Neural cell (in vitro differentiated cells): ENCODE results near the gene EID1. TPM values are rescaled to one million over a fixed set of nuclear protein-coding genes. Genes with fewer than 3 reads are reported as not detected.

Source experiments
- H2AFZ ChIP-seq: fragments of 200-600, 300-800 bp; sonication (generic), shearing (Covaris generic); 2 replicates; pipeline ENCODE4 v1.6.0; 2014; ENCODE audit warnings: low read depth, mild to moderate bottlenecking, antibody characterized with exemption, low read length, moderate library complexity
- H3F3A ChIP-seq: fragments of 200-600 bp; shearing (Covaris generic); 2 replicates; pipeline ENCODE4 v1.6.1; 2016; ENCODE audit warnings: mild to moderate bottlenecking, moderate library complexity, mixed read lengths, antibody characterized with exemption, low read length; ENCODE audit not compliant: insufficient read depth, poor library complexity, severe bottlenecking
- H3K27ac ChIP-seq: fragments of 200-600, 300-800 bp; sonication (generic), shearing (Covaris generic); 2 replicates; pipeline ENCODE4 v1.5.1; 2014; ENCODE audit warnings: mild to moderate bottlenecking, low read length, moderate library complexity
- H3K27me3 ChIP-seq: fragments of 300-800, 200-600 bp; sonication (generic), shearing (Covaris generic); 2 replicates; pipeline ENCODE4 v1.6.0; 2014; ENCODE audit warnings: mild to moderate bottlenecking, low read depth, low read length, moderate library complexity; ENCODE audit not compliant: insufficient read depth
- H3K36me3 ChIP-seq: fragments of 300-800, 200-600 bp; sonication (generic), shearing (Covaris generic); 2 replicates; pipeline ENCODE4 v1.5.1; 2014; ENCODE audit warnings: mild to moderate bottlenecking, antibody characterized with exemption, low read length, moderate library complexity; ENCODE audit not compliant: insufficient read depth
- H3K4me2 ChIP-seq: fragments of 300-800, 200-600 bp; sonication (generic), shearing (Covaris generic); 2 replicates; pipeline ENCODE4 v1.6.0; 2014; ENCODE audit warnings: mild to moderate bottlenecking, low read length
- H3K4me3 ChIP-seq: fragments of 300-800, 200-600 bp; sonication (generic), shearing (Covaris generic); 2 replicates; pipeline ENCODE4 v1.5.1; 2014; ENCODE audit warnings: mild to moderate bottlenecking, low read length, moderate library complexity
- H3K79me2 ChIP-seq: fragments of 200-600 bp; shearing (Covaris generic); replicated peaks from 2 replicates; pipeline ENCODE4 v1.6.0; 2014; ENCODE audit warnings: mild to moderate bottlenecking, low read length, moderate library complexity; ENCODE audit not compliant: insufficient read depth
- H3K9ac ChIP-seq: fragments of 300-800, 200-600 bp; sonication (generic), shearing (Covaris generic); 2 replicates; pipeline ENCODE4 v1.6.1; 2016; ENCODE audit warnings: mild to moderate bottlenecking, low read length, mixed read lengths
- H3K9me2 ChIP-seq: fragments of 200-600 bp; shearing (Covaris generic); 2 replicates; pipeline ENCODE4 v1.6.1; 2016; ENCODE audit warnings: mild to moderate bottlenecking, low read length, mixed read lengths; ENCODE audit not compliant: insufficient read depth
- H3K9me3 ChIP-seq: fragments of 200-600, 300-800 bp; sonication (generic), shearing (Covaris generic); 2 replicates; pipeline ENCODE4 v1.6.1; 2016; ENCODE audit warnings: mild to moderate bottlenecking, mixed run types, low read length, moderate library complexity, mixed read lengths
- H4K20me1 ChIP-seq: fragments of 200-600 bp; shearing (Covaris generic); 2 replicates; pipeline ENCODE4 v1.6.1; 2016; ENCODE audit warnings: mild to moderate bottlenecking, mixed run types; ENCODE audit not compliant: insufficient read depth
- EP300 ChIP-seq: fragments of 450-650 bp; conservative IDR thresholded peaks from 2 replicates; pipeline ENCODE4 v1.6.1; 2014; ENCODE audit warnings: antibody characterized with exemption, mild to moderate bottlenecking, moderate library complexity; ENCODE audit not compliant: poor library complexity, severe bottlenecking
- EZH2 ChIP-seq: fragments of 200-600, 300-800 bp; shearing (Covaris generic), sonication (generic); IDR thresholded peaks from 2 replicates; pipeline ENCODE4 v1.6.1; 2014; ENCODE audit warnings: antibody characterized with exemption, low read length, borderline replicate concordance, mild to moderate bottlenecking; ENCODE audit not compliant: insufficient read depth, poor library complexity, severe bottlenecking
- MXI1 ChIP-seq: fragments of 450-650 bp; conservative IDR thresholded peaks from 2 replicates; pipeline ENCODE4 v1.6.1; 2014; ENCODE audit warnings: antibody characterized with exemption, mild to moderate bottlenecking; ENCODE audit not compliant: poor library complexity, severe bottlenecking
- POLR2AphosphoS5 ChIP-seq: IDR thresholded peaks from 2 replicates; pipeline ENCODE4 v1.6.1; 2012
- RAD21 ChIP-seq: fragments of 450-650 bp; conservative IDR thresholded peaks from 2 replicates; pipeline ENCODE4 v1.6.1; 2014; ENCODE audit warnings: antibody characterized with exemption, mild to moderate bottlenecking, moderate library complexity
- REST ChIP-seq: IDR thresholded peaks from 2 replicates; pipeline ENCODE4 v1.6.1; 2012; ENCODE audit warnings: borderline replicate concordance
- SMC3 ChIP-seq: fragments of 450-650 bp; conservative IDR thresholded peaks from 2 replicates; pipeline ENCODE4 v1.6.1; 2014; ENCODE audit warnings: antibody characterized with exemption, mild to moderate bottlenecking, moderate library complexity; ENCODE audit not compliant: poor library complexity
- TAF1 ChIP-seq: IDR thresholded peaks from 2 replicates; pipeline ENCODE4 v1.6.1; 2012; ENCODE audit warnings: low read depth
- polyA plus RNA-seq: library from polyadenylated mRNA; depleted of rRNA; stranded (reverse); fragments of >200 nt; gene quantifications from 2 replicates; pipeline ENCODE4 v1.2.3, GENCODE V29; 2014
- TF ChIP-seq, protein P1 (sequence below): fragments of 450-650 bp; IDR thresholded peaks from 2 replicates; pipeline ENCODE4 v1.5.1; 2014; ENCODE audit warnings: antibody characterized with exemption, mild to moderate bottlenecking, moderate library complexity; ENCODE audit not compliant: poor library complexity, severe bottlenecking

The EID1 gene
- polyA plus RNA-seq, 1 donor from 2014 or later, result 530 TPM

- Histone ChIP-seq H4K20me1 (no peaks in the 10 kb centered on the region), H3K9ac (no peak overlapping the region), H3K4me3 (no peak overlapping the region), H3K79me2 (no peaks in the 10 kb centered on the region), H2AFZ (no peak overlapping the region), H3K9me3 (no peaks in the 10 kb centered on the region), H3K4me2 (no peak overlapping the region), H3K9me2 (no peaks in the 10 kb centered on the region), H3K27ac (no peak overlapping the region), H3K36me3 (no peaks in the 10 kb centered on the region), H3K27me3 (no peaks in the 10 kb centered on the region), H3F3A (no peaks in the 10 kb centered on the region)
- TF ChIP-seq POLR2AphosphoS5 (no peak), MXI1 (no peak), EP300 (no peak), EZH2 (no peak), TAF1 (no peak), REST (no peak), RAD21 (no peak), SMC3 (no peak)
- TF ChIP-seq, protein P1, sequence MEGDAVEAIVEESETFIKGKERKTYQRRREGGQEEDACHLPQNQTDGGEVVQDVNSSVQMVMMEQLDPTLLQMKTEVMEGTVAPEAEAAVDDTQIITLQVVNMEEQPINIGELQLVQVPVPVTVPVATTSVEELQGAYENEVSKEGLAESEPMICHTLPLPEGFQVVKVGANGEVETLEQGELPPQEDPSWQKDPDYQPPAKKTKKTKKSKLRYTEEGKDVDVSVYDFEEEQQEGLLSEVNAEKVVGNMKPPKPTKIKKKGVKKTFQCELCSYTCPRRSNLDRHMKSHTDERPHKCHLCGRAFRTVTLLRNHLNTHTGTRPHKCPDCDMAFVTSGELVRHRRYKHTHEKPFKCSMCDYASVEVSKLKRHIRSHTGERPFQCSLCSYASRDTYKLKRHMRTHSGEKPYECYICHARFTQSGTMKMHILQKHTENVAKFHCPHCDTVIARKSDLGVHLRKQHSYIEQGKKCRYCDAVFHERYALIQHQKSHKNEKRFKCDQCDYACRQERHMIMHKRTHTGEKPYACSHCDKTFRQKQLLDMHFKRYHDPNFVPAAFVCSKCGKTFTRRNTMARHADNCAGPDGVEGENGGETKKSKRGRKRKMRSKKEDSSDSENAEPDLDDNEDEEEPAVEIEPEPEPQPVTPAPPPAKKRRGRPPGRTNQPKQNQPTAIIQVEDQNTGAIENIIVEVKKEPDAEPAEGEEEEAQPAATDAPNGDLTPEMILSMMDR, result no peak
Observed at GRCh38 chr15:48898446-48898845, 20.5 kb downstream of the EID1 start.

- no peak overlapping the region for H3K4me3 ChIP-seq
- no peaks in the 10 kb centered on the region for H3F3A ChIP-seq
- H2AFZ ChIP-seq, result no peak overlapping the region
- no peaks in the 10 kb centered on the region for H3K9me3 ChIP-seq
- H3K9me2 ChIP-seq, result no peaks in the 10 kb centered on the region
- no peak overlapping the region for H3K9ac ChIP-seq
- TF ChIP-seq, protein P1, result no peak
- TF ChIP-seq EZH2 (no peak), REST (no peak), TAF1 (no peak), MXI1 (no peak), SMC3 (no peak), EP300 (no peak), POLR2AphosphoS5 (no peak), RAD21 (no peak)
- H3K79me2 ChIP-seq, result no peaks in the 10 kb centered on the region
- H3K27ac ChIP-seq, result no peak overlapping the region
- H3K27me3 ChIP-seq, result no peaks in the 10 kb centered on the region
- no peaks in the 10 kb centered on the region for H3K36me3 ChIP-seq
- H3K4me2 ChIP-seq, result no peak overlapping the region
- no peaks in the 10 kb centered on the region for H4K20me1 ChIP-seq
Observed at GRCh38 chr15:48899793-48900192, 21.9 kb downstream of the EID1 start.
